ENCODE measurements around the gene ARHGAP27.

The ARHGAP27 gene

DNA sequence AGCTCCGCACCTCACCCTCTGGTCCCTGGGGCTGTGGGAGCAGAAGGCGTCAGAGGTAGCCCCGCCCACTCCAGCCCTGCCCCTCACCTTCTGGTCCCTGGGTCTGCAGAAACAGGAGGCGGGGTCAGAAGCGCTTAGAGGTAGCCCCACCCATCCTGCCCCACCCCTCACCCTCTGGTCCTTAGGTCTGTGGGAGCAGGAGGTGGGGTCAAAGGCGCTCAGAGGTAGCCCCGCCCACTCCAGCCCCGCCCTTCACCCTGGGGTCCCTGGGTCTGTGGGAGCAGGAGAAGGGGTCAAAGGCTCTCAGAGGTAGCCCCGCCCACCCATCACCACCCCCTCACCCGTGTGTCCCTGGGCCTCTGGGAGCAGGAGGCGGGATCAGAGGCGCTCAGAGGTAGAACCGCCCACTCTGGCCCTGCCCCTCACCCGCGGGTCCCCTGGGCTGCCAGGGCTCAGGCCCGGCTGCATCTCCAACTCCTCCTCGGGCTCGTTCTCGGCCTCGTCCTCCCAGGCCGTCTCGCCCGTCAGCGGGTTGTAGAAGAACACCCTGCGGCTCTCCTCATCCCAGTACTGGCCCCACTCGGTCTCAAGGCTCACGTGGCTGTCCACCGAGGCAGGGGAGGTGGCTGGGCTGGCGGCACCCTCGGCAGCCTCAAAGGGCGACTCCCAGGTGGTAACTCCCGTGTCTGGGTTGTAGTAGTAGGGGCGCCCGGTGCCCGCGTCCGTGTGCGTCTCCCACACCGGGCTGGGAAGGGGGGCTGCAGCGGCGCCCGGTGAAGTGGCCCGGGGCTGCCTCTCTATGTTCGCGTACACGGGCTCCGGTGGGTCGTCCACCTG, 27.2 kb downstream of the ARHGAP27 start:
- no peak for DNase-seq

DNA sequence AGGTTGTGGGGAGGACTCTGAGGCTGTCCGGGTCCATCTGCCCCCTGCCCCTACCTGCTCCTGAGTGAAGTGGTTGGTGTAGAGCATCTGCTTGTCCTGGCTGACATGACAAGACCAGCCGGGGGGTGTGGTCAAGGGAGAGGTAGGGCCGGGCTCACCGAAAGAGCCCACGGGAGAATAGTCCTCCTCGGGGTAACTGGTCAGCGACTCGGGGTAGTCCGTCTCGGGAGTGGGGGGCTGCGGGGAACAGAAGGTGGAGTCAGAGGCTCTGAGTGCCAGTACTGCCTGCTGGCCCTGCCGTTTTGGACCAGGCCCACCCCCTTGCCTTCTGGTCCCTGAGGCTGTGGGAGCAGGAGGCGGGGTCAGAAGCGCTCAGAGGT, 27.8 kb downstream of the ARHGAP27 start:
- DNase-seq, result no peak

DNA sequence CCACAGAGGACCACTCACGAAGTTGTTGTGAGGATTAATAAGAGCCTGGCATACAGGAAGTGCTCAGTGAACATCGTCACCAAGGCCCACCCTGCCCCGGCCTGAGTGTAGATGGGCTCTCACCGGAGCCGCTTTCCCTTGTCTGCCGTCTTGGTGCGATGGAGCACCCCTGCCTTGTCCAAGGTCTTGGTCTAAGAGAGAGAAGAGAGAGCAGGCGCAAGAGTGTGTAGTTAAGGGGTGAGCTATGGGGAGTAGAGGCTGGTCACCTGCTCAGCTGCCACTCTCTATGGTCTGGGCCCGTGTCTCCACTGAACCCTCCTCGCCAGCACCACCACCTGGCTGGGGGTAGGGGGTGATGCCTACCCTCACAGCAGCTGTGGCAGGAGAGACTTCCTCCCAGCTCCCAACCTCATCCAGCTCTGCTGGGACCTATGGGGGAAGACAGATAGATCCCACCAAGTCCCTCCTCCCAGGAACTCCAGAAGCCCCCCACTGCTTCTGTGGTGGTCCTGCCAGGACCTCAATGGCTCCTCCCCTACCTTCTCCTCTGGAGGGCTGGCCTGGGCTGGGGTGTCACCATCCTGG, 28.7 kb downstream of the ARHGAP27 start:
- no peak for DNase-seq

DNA sequence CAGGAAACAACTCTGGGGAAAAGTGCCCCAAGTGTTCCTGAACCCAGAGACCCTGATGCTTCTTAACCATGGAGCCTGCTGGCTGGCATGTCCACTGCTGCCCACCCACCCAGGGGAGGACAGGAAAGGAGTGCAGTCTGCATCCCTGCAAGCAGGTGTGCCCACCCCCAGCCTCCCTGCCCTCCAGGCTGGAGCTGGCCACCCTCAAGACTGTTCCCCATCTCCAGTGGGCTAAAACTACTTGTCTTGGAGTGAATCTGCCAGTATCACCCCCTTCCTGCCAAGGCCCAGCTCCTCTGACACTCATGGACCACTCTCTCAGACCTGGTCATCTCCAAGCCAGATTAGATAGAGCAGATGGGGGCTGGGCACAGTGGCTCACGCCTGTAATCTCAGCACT, 29.8 kb downstream of the ARHGAP27 start:
- DNase-seq, result no peak

DNA sequence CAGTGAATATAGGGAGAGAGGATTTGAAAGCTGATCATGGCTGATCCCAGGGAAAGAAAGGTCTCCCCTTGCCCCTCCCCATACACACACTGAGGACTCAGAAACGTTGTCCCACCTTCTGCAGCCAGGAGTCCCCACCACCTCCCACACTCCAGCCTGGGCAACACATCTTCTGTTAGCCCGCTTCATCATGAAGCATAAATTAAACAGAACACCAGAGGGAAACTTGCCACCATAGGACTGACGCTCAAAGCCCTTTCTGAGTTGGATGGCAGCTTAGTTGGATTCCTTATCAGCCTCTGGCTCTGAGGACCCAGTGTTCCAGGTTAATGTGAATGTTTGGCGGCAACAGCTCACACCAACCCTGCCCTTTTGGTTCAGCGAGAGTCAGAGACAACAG, 33.9 kb downstream of the ARHGAP27 start:
- no peak for DNase-seq

DNA sequence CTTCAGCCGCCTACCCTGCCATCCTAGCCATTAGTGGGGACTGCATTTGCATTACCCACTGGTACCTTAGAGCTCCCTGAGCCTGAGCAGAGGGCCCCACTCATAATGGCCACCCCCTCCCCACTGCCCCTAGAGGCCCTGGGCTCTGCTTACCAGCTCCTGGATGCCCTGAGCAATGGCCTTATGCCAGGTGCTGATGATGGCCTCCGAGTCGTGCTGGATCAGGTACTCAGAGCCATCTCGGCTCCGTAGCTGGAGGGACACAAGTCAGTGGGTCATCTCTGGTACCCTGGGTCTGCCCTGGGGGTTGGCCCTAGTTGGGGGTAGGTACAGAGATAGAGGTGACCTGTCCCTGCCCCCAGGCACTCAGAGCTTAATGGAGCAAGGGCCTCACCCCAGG, 34.9 kb downstream of the ARHGAP27 start:
- no peak for DNase-seq

DNA sequence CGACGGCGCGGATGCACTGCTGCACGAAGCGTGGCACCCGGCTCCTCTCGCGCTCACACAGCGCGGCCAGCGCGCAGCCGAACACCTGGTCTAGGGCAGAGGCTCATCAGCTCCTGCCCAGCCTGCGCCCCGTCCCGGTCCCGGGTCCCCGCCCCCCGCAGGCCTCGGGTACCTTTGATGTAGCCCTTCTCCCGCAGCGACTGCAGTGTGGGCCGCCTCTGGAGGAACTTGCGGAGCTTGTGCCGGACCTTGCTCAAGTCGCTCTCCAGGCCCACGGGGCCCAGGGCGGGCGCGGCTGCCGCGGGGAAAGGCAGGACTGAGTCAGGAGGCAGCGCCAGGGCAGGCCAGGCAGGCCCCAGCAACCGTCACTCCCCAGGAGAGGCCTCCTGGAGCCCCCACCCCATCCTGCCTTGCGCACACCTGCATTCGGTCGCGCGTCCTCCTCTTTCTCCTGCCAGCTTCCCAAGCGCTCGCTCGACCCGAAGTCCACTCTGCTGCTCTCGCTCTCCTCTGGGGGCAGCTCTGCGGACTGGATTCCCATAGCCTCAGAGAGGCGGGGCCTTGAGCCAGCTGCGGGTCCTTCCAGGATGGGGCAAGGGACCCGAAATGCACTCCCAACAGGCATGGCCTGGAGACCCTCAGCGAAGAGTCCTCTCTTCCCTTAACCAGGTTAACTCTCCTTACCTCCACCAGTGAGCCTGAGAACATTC, 36.0 kb downstream of the ARHGAP27 start:
- no peak for DNase-seq

DNA sequence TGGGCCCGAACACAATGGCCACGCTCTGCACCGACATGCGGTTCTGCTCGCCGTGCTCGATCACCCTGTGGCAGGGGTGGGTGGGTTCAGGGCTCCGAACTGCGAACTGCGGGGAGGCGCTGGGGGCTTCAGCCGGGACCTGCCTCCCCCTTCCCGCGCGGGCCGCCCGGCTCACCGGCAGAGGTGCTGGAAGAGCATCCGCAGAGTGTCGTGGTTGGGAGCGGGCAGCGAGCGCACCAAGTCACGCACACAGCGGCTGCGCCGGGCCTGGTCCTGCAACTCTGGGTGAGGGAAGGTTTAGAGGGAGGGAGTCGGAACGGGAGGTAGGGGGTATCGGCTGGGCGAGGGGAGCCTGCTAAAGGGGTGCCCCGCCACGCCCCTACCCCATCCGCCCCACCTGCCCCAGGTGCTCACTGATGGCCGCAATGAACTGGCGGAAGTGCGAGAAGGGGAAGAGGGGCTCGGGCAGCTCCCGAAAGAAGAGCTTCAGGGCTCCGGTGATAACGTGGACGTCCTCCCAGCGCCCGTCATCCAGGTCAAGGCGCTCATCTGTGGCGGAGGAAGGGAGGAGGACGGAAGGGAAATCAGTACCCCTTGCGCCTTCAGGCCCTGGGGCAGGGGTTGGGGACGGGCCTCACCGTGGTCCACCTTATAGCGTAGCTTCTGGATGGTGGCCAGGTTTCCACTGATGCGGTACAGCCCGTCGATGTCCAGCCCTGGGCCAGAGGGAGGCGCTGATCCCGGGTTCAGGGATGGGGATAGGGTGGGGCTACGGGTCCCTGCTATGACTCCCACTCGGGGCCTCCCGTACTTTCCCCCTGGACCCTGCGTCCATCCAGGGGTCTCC, 36.9 kb downstream of the ARHGAP27 start:
- no peak for DNase-seq

DNA sequence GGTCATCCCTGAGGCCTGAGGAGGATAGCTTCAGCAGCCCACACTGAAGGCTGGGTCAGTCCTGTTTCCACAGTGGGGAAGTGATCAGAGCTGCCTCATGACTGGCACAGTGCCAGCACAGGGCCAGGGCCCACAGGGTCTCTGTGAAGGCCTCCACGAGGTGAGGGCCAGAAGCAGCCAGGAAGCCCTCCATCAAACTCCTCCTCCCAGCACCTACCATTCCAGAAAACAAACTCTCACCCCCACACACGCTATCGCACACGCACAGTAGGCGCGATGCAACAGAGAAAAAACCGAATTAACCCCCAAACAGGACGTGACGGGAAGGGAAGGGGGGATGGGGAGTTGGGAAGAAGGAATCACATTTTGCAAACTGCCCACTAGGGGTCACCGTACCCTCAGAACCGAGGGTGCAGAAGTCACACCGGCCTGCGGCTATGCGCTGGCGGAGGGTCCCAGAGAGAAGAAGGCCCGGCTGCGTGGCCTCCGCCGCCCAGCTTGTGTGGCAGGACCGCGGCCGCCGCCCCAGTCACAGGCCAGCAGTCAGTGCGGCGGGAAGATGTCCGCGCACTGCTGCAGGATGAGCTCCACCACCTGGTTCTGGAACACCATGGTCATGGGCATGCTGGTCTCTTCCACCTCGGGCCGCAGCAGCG, 37.6 kb downstream of the ARHGAP27 start:
- peak in 1 of 2 experiments; percentile 27 for DNase-seq

DNA sequence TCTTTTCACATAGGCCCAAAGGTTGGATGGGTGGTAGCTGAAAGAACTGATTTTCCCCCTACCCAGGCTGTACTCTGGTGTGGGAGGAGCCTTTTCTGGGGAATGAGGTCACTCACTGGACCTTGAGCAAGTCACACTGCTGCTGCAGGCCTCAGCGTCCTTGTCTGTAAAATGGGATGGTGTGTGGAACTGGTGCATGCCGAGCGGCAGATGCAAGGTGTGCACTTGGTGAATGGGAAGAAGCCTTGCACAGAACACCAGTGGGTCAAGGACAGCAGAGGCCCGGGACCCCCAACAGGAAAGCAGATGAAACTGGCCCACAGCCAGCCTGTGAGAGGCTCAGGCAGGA, 38.1 kb downstream of the ARHGAP27 start:
- DNase-seq, result no peak

DNA sequence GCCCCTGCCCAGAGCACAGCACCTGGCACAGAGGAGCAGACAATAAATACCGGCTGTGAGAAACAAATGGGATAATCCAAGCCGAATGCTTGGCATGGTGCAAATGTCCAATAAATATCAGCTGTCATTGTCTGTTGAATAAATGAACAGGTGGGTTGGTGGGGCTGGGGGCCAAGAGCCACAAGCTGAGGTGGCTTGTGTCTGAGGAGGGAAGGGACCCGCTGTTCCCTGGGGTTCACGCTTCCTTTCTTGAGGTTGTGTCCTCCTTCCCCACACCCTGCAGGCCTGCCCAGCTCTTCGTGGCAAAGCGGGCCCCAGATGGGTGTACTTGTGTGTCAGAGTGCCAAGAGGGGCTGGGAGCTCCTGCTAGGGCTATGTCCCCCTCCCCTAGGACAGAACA, 38.6 kb downstream of the ARHGAP27 start:
- no peak for DNase-seq

DNA sequence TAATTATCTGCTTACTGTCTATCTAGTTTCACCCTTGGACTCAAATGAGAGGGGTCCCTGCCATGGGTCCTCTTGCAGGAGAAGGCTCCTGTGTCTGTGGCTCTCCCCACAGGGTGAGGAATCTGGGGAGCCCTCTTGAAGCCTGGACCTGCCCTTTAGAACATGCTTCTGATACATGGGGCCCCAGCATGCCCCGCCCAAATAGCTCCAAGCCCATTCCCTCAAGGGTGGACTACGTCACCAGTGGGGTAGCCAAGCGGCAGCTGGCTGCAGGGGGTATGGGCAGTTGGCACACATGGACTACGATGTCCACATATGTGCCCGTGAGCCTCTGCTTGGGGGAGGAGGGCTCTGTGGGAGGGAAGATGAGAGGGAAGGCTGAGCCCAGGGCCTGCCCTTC, 39.3 kb downstream of the ARHGAP27 start:
- DNase-seq, result no peak

DNA sequence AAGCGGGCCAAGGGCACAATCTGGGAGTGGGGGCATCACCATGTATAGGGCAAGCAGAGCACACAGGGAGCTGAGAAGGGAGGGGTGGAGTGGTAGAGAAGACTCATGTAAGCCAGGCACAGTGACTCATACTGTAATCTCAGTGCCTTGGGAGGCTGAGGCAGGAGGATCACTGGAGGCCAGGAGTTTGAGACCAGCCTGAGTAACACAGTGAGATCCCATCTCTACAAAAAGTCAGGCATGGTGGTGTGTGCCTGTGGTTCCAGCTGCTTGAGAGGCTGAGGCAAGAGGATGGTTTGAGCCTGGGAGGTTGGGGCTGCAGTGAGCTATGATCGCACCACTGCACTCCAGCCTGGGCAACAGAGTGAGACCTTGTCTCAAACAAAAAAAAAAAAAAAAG, 40.8 kb downstream of the ARHGAP27 start:
- DNase-seq, result no peak

DNA sequence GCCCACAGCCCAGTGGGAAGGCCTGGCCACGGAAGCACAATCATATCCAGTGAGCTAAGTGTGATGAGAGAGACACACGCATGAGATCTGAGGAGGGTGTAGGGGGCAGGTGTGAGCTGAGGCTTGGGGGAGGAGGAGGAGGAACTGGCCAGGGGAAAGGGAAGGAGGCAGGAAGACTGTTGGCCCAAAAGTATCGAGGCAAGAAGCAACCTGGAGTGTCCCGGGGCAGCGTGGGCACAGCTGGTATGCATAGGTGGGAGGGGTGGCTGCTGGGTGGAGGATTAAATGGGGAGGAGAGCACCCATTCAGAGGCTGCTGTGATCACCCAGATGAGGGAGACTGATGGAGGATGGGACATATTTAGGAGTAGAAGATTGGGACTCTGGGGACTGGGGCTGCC, 41.4 kb downstream of the ARHGAP27 start:
- no peak for DNase-seq

DNA sequence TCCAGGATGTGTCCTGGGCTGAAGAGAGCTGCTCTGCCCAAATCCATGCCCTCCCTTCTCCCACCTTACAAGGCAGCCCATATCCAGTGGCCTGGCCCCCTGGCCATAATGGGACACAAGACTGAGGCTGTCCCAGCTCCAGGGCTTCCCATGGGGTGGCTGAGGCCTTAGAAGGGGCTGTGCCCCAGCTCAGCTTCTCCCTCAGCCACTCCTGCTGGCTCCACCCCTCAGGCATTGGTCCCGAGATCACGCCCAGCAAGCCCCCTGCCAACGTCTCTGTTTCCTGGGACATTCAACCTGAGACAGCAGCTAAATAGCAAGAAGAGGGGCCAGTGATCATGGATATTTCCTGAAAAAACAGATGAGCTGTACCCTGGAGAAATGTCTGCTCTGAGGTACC, 43.3 kb downstream of the ARHGAP27 start:
- no peak for DNase-seq

DNA sequence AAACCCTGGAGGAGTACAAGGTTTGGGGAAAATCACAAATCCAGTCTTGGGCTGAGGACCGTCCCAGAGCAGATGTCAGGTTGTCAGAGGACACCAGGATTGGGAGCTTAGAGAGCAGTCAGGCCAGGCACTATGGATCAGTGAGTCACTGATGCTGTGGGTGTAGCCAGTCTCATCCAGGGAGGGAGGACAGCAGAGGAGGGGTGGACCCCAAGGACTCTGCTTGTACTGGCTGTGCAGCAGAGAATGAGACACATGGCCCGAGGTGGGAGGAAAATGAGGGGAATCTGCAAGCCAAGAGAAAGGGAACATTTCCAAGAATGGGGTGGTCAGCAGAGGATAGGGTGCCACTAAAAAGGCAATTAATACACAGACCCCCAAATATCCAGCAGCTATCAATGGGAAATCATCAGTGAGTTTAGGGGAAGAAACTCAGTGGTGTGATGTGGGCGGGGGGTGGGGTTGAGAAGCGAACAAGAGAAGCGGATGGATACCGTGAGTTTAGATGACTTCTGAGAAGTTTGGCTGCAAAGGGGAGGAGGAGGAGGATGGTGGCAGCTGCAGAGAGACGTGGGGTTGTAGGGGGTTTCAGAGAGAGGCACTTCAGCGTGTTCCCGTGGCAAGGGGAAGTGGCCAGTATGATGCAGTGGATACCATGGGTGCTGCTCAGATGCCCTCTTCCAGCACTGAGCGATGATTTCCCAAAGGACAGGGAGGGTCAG, 43.9 kb downstream of the ARHGAP27 start:
- DNase-seq, result no peak

DNA sequence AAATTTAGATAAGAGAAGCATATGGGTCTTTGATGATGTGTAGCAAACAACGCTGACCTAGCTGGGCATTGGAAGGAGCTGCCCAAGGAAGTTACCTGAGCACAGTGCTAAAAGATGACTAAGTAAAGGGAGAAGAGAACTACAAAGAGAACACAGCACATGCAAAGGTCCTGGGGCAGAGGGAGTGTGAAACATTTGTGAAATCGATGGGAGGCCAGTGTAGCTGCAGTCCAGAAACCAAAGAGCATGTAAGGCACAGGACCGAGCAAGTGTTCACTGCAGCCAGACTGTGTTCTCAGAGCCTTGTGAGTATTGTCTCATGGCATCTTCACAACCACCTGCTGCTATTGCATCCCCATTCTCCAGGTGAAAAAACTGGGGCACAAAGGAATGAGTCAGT, 44.9 kb downstream of the ARHGAP27 start:
- DNase-seq, result no peak

DNA sequence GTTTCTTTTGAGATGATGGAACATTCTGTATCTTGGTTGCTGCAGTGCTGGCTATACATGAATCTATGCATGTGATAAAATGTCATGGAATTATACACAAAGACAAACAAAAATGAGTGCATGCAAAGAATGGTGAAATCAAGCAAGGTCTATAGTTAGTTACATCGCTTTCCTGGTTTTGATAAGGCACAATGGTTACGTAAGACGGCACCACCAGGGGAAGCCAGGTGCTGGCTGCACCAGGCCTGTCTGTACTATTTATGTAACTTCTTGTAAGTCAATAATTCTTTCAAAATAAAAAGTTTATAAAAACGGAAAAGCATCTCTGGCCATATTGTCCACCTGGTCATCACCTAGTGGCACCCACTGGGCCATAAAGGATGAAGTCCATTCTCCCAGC, 46.5 kb downstream of the ARHGAP27 start:
- DNase-seq, result no peak

DNA sequence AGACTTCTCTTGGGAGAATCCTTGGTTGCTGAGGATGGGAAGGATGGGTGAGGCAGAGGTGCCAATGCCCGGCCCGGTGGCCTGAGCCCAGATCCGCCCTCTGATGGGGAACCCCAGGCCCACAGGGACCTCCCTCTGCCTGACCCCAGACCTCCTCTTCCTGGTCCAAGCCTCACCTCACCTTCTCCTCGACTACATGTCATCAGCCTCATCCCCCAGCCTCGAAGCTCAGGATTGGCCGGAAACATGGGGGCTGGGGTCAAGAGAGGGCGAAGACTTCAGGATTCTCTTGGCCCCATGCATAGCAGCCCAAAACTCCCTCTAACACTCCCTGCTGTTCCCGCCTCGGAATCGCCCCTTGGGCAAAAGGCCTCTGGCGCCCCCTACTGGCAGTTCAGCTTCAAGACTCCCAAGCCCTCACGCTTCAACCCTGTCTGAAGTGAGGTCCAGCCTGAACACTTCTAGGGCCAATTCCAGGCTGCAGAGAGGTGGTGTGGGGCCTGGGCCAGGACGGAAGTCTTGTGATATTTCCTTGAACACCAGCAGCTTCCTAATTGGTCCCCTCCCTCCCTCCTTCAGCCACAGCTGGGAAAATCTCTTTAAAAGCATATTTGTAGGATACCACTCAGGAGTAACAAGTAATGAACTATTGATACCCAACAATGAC, 47.2 kb downstream of the ARHGAP27 start:
- peak; percentile 87 for DNase-seq

DNA sequence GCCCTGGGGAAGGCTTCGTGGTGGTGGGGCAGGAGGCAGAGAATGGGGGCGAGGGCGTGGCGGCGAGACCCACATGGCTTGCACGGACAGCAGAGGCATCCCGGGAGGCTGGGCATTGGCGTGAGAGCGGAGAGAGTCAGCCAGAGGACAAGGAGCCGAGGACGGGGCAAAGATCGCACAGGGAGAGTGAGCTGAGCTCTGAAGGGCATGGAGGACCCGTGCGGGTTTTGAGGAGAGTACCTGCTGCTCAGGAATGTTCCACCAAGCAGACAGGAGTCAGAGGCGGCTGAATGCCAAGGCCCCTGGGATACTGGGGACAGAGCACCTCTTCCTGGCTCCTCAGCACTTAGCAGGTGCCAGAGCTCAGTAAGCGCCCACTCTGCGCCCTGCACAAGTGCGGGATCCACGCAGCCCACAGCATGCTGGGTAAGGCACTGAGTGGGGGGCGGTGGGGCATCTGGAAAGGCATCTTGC, 47.8 kb downstream of the ARHGAP27 start:
- no peak for DNase-seq

DNA sequence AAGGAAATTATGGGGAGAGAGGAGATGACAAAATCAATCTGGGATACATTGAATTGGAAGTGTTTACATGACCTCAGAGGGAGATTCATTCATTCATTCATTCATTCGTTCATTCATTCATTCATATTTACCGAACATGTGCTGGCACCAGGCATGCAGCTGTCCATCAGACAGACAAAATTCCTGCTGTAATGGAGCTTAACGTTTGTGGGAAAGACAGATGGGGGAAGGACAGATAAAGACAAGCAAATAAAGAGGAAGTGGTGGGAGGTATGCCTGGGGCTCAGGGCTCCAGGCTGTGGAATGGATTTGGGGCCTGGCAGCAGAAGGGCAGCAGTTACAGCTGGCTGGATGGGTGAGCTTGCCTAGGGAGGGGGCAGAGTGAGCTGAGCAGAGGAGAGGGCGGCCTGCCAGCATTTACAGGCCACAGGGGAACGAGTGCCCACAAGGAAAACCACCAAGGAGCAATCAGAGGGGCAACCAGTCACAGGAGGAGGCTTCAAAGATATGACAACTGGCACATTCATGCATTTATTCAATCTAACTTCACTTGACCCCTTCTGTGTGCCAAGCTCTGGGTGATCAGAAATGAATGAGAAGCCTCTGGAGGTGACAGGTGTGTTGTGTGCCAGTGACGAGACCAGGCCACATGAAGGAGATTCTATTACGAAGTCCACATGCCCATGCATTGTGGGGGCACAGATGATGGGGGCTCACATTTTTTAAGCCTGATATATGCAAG, 48.5 kb downstream of the ARHGAP27 start:
- peak; percentile 30 to 45 for DNase-seq
